GM21515 (cell line): ENCODE measurements around the gene TOB1.

ENCODE experiments used
- ATAC-seq: cut with Tn5 transposase; IDR thresholded peaks from one replicate; pipeline ENCODE4 v1.9.1; 2021; ENCODE audit not compliant: unreplicated experiment

TOB1 gene

GRCh38 chr17:50866261-50866949, at the start of gene TOB1:
TOB1 (minus strand) TSS chr17:50866354; CDS start chr17:50864017, 2,337 bp downstream.
- ATAC-seq: peak; percentile 65

- ATAC-seq: no peak
These were observed 48.4 kb upstream of the TOB1 start for GRCh38 chr17:50914505-50915063.

- ATAC-seq: no peak
These were observed 47.0 kb upstream of the TOB1 start for GRCh38 chr17:50913120-50913519.

- ATAC-seq: no peak
These were observed 45.7 kb upstream of the TOB1 start for GRCh38 chr17:50911890-50912289.

- no peak for ATAC-seq
These were observed 45.3 kb upstream of the TOB1 start for GRCh38 chr17:50911450-50911849.

GRCh38 chr17:50909765-50910605, 43.8 kb upstream of the TOB1 start:
- no peak for ATAC-seq

- ATAC-seq: no peak
These were observed 43.0 kb upstream of the TOB1 start for GRCh38 chr17:50908860-50909764.

- no peak for ATAC-seq
These were observed 42.1 kb upstream of the TOB1 start for GRCh38 chr17:50908140-50908859.

- no peak for ATAC-seq
These were observed 40.3 kb upstream of the TOB1 start for GRCh38 chr17:50906443-50906842.

GRCh38 chr17:50905460-50905803, 39.3 kb upstream of the TOB1 start:
- ATAC-seq: no peak

- ATAC-seq: no peak
These were observed 38.6 kb upstream of the TOB1 start for GRCh38 chr17:50904518-50905459.

GRCh38 chr17:50903604-50904517, 37.7 kb upstream of the TOB1 start:
- ATAC-seq: no peak

GRCh38 chr17:50902372-50903353, 36.5 kb upstream of the TOB1 start:
- no peak for ATAC-seq

GRCh38 chr17:50900383-50900892, 34.3 kb upstream of the TOB1 start:
- ATAC-seq: no peak

- no peak for ATAC-seq
These were observed 33.6 kb upstream of the TOB1 start for GRCh38 chr17:50899559-50900319.

- ATAC-seq: no peak
These were observed 32.9 kb upstream of the TOB1 start for GRCh38 chr17:50899005-50899460.
